OCI-LY1 (cell line): Measurements from ENCODE around the gene ZMIZ1.

ENCODE experiments used
- H2AFZ ChIP-seq: fragments of 200-600 bp; sonication (generic), shearing (Covaris generic); 2 replicates; pipeline ENCODE4 v1.6.0; 2014; ENCODE audit warnings: antibody characterized with exemption, mild to moderate bottlenecking, low read length
- H3F3A ChIP-seq: fragments of 200-600 bp; sonication (generic), shearing (Covaris generic); 2 replicates; pipeline ENCODE4 v1.6.0; 2014; ENCODE audit warnings: mild to moderate bottlenecking, antibody characterized with exemption, low read length, moderate library complexity; ENCODE audit not compliant: insufficient read depth
- H3K27ac ChIP-seq: fragments of 200-600 bp; sonication (generic); 2 replicates; pipeline ENCODE4 v1.5.1; 2014; ENCODE audit warnings: low read length, mixed run types, mild to moderate bottlenecking, low read depth; ENCODE audit not compliant: poor library complexity, severe bottlenecking
- H3K27me3 ChIP-seq: fragments of 200-600 bp; sonication (generic); 2 replicates; pipeline ENCODE4 v1.6.0; 2014; ENCODE audit warnings: antibody characterized with exemption, mild to moderate bottlenecking, low read length, moderate library complexity; ENCODE audit not compliant: insufficient read depth
- H3K36me3 ChIP-seq: fragments of 200-600 bp; sonication (generic); 2 replicates; pipeline ENCODE4 v1.6.1; 2014; ENCODE audit warnings: mild to moderate bottlenecking, antibody characterized with exemption, low read length, moderate library complexity, mixed read lengths; ENCODE audit not compliant: insufficient read depth
- H3K4me1 ChIP-seq: fragments of 200-600 bp; sonication (generic); 2 replicates; pipeline ENCODE4 v1.5.1; 2014; ENCODE audit warnings: mild to moderate bottlenecking, low read length, moderate library complexity; ENCODE audit not compliant: insufficient read depth, severe bottlenecking
- H3K4me2 ChIP-seq: fragments of 200-600 bp; sonication (generic), shearing (Covaris generic); 2 replicates; pipeline ENCODE4 v1.6.1; 2014; ENCODE audit warnings: low read length
- H3K4me3 ChIP-seq: fragments of 200-600 bp; sonication (generic); 2 replicates; pipeline ENCODE4 v1.5.1; 2014; ENCODE audit warnings: low read length, low read depth, mild to moderate bottlenecking, mixed read lengths; ENCODE audit not compliant: poor library complexity, severe bottlenecking
- H3K79me2 ChIP-seq: fragments of 200-600 bp; shearing (Covaris generic); 2 replicates; pipeline ENCODE4 v1.6.1; 2016; ENCODE audit warnings: mixed run types, low read length, mixed read lengths; ENCODE audit not compliant: insufficient read depth
- H3K9ac ChIP-seq: fragments of 200-600 bp; sonication (generic), shearing (Covaris generic); 2 replicates; pipeline ENCODE4 v1.6.1; 2014; ENCODE audit warnings: mild to moderate bottlenecking, low read length, mixed read lengths
- H3K9me2 ChIP-seq: fragments of 200-600 bp; sonication (generic), shearing (Covaris generic); 2 replicates; pipeline ENCODE4 v1.6.1; 2014; ENCODE audit warnings: low read depth, mild to moderate bottlenecking, low read length, mixed read lengths
- H3K9me3 ChIP-seq: fragments of 200-600 bp; shearing (Covaris generic); 2 replicates; pipeline ENCODE4 v1.6.1; 2014; ENCODE audit warnings: low read length, mixed read lengths
- H4K20me1 ChIP-seq: fragments of 200-600 bp; sonication (generic), shearing (Covaris generic); 2 replicates; pipeline ENCODE4 v1.6.0; 2016; ENCODE audit warnings: mild to moderate bottlenecking, low read length; ENCODE audit not compliant: insufficient read depth
- CTCF ChIP-seq: fragments of 200-600 bp; sonication (generic), shearing (Covaris generic); IDR thresholded peaks from 2 replicates; pipeline ENCODE4 v1.5.1; 2017; ENCODE audit warnings: mild to moderate bottlenecking, antibody characterized with exemption, low read length, moderate library complexity, mixed read lengths
- EZH2 ChIP-seq: fragments of 200-600 bp; sonication (generic), shearing (Covaris generic); IDR thresholded peaks from 2 replicates; pipeline ENCODE4 v1.8.0; 2017; ENCODE audit warnings: borderline replicate concordance, mixed run types, mild to moderate bottlenecking, antibody characterized with exemption, low read length, moderate library complexity, mixed read lengths

The ZMIZ1 gene

GRCh38 chr10:79070606-79071395 is 2.0 kb downstream of the ZMIZ1 start:
- Histone ChIP-seq H3K4me3 (no peak overlapping the region), H4K20me1 (no peaks in the 10 kb centered on the region)

GRCh38 chr10:79071396-79071923 is 2.7 kb downstream of the ZMIZ1 start:
- Histone ChIP-seq H2AFZ (no peak overlapping the region), H3K79me2 (no peaks in the 10 kb centered on the region), H3K9ac (no peak overlapping the region), H3K4me2 (no peak overlapping the region), H3K9me3 (no peaks in the 10 kb centered on the region), H3K27me3 (no peaks in the 10 kb centered on the region; the same call in 1 of the 2 replicates), H4K20me1 (no peaks in the 10 kb centered on the region), H3K4me3 (no peak overlapping the region), H3K36me3 (no peaks in the 10 kb centered on the region), H3F3A (no peaks in the 10 kb centered on the region), H3K4me1 (peaks cover 22% of the 10 kb centered on the region), H3K9me2 (no peaks in the 10 kb centered on the region), H3K27ac (no peak overlapping the region)
- no peak for TF ChIP-seq CTCF
- TF ChIP-seq EZH2, result no peak

More at GRCh38 chr10:79070606-79071395, 2.0 kb downstream of the ZMIZ1 start:
- no peaks in the 10 kb centered on the region for H3K36me3 ChIP-seq
- no peaks in the 10 kb centered on the region; the same call in 1 of the 2 replicates for H3K27me3 ChIP-seq
- H3K79me2 ChIP-seq, result no peaks in the 10 kb centered on the region
- H3K9ac ChIP-seq, result no peak overlapping the region
- H3K27ac ChIP-seq, result no peak overlapping the region
- H3K9me3 ChIP-seq, result no peaks in the 10 kb centered on the region
- TF ChIP-seq EZH2, result no peak
- no peak for TF ChIP-seq CTCF
- H3K4me1 ChIP-seq, result peaks cover 22% of the 10 kb centered on the region
- no peak overlapping the region for H3K4me2 ChIP-seq
- H3K9me2 ChIP-seq, result no peaks in the 10 kb centered on the region
- H3F3A ChIP-seq, result no peaks in the 10 kb centered on the region
- no peak overlapping the region for H2AFZ ChIP-seq

- H3K4me2 ChIP-seq, result no peak overlapping the region
- H3K4me1 ChIP-seq, result peaks cover 18% of the 10 kb centered on the region
- H3K9me2 ChIP-seq, result no peaks in the 10 kb centered on the region
- H4K20me1 ChIP-seq, result no peaks in the 10 kb centered on the region
- H3K79me2 ChIP-seq, result no peaks in the 10 kb centered on the region
- H2AFZ ChIP-seq, result no peak overlapping the region
- no peak overlapping the region for H3K4me3 ChIP-seq
- H3K27me3 ChIP-seq, result no peaks in the 10 kb centered on the region; the same call in 1 of the 2 replicates
- H3K9ac ChIP-seq, result no peak overlapping the region
- no peak overlapping the region for H3K27ac ChIP-seq
- TF ChIP-seq EZH2, result no peak
- no peak for TF ChIP-seq CTCF
- no peaks in the 10 kb centered on the region for H3K36me3 ChIP-seq
- no peaks in the 10 kb centered on the region for H3K9me3 ChIP-seq
- H3F3A ChIP-seq, result no peaks in the 10 kb centered on the region
Observed at GRCh38 chr10:79072041-79072441, 3.3 kb downstream of the ZMIZ1 start.
